Glutamatergic neuron (in vitro differentiated cells): ENCODE data around the gene WFS1. TPM values are rescaled to one million over a fixed set of nuclear protein-coding genes. Genes with fewer than 3 reads are reported as not detected.

Experiments used
- DNase-seq: peaks from one replicate; pipeline ENCODE4 v3.0.0; 2022
- H3K27ac Mint-ChIP-seq: one replicate; pipeline ENCODE4 v1.8.0; 2020; ENCODE audit warnings: mild to moderate bottlenecking, mixed read lengths, inconsistent platforms; ENCODE audit not compliant: unreplicated experiment
- H3K27me3 Mint-ChIP-seq: one replicate; pipeline ENCODE4 v1.8.0; 2020; ENCODE audit warnings: mild to moderate bottlenecking, moderate library complexity, mixed read lengths, inconsistent platforms; ENCODE audit not compliant: unreplicated experiment
- H3K36me3 Mint-ChIP-seq: one replicate; pipeline ENCODE4 v1.8.0; 2020; ENCODE audit warnings: mild to moderate bottlenecking, mixed read lengths, inconsistent platforms; ENCODE audit not compliant: unreplicated experiment
- H3K4me1 Mint-ChIP-seq: one replicate; pipeline ENCODE4 v1.8.0; 2020; ENCODE audit warnings: mild to moderate bottlenecking, low read depth, mixed read lengths, inconsistent platforms; ENCODE audit not compliant: unreplicated experiment
- H3K4me3 Mint-ChIP-seq: one replicate; pipeline ENCODE4 v1.8.0; 2020; ENCODE audit warnings: mild to moderate bottlenecking, mixed read lengths, inconsistent platforms; ENCODE audit not compliant: unreplicated experiment
- H3K9me3 Mint-ChIP-seq: one replicate; pipeline ENCODE4 v1.8.0; 2020; ENCODE audit warnings: mild to moderate bottlenecking, moderate library complexity, mixed read lengths, inconsistent platforms; ENCODE audit not compliant: unreplicated experiment
- CTCF ChIP-seq: fragments of 200-600 bp; sonication (generic); IDR thresholded peaks from one replicate; pipeline ENCODE4 v1.5.0; 2021; ENCODE audit not compliant: partially characterized antibody, unreplicated experiment
- total RNA-seq: library from RNA; stranded (reverse); fragmentation: NEBNext Ultra II Directional; extraction: Animal tissue kit (Norgen Biotek cat#: 25700); gene quantifications from one replicate; pipeline ENCODE4 v1.2.1, GENCODE V29; 2021; ENCODE audit not compliant: unreplicated experiment

The WFS1 gene
- total RNA-seq, 1 donor from 2014 or later: 30.4 TPM

GRCh38 chr4:6294705-6295421, 25.2 kb downstream of the WFS1 start:
- no peak for TF ChIP-seq CTCF
- Mint-ChIP-seq H3K4me1 (no peaks in the 10 kb centered on the region), H3K27ac (no peak overlapping the region), H3K4me3 (no peak overlapping the region), H3K36me3 (no peaks in the 10 kb centered on the region), H3K27me3 (no peaks in the 10 kb centered on the region), H3K9me3 (peaks cover 1% of the 10 kb centered on the region)
- DNase-seq: no peak

GRCh38 chr4:6295495-6295894, 25.8 kb downstream of the WFS1 start:
- Mint-ChIP-seq H3K9me3 (peaks cover 1% of the 10 kb centered on the region), H3K27me3 (no peaks in the 10 kb centered on the region), H3K27ac (no peak overlapping the region), H3K36me3 (peaks cover 1% of the 10 kb centered on the region), H3K4me1 (no peaks in the 10 kb centered on the region), H3K4me3 (no peak overlapping the region)
- DNase-seq: no peak
- TF ChIP-seq CTCF: no peak

GRCh38 chr4:6296026-6296425, 26.4 kb downstream of the WFS1 start:
- peaks cover 7% of the 10 kb centered on the region for H3K36me3 Mint-ChIP-seq
- H3K4me3 Mint-ChIP-seq: no peak overlapping the region
- TF ChIP-seq CTCF: no peak
- no peaks in the 10 kb centered on the region for H3K4me1 Mint-ChIP-seq
- H3K27ac Mint-ChIP-seq: no peak overlapping the region
- no peak for DNase-seq
- peaks cover 3% of the 10 kb centered on the region for H3K27me3 Mint-ChIP-seq
- peaks cover 6% of the 10 kb centered on the region for H3K9me3 Mint-ChIP-seq

- no peak overlapping the region for H3K27ac Mint-ChIP-seq
- H3K27me3 Mint-ChIP-seq: peaks cover 3% of the 10 kb centered on the region
- peaks cover 14% of the 10 kb centered on the region for H3K36me3 Mint-ChIP-seq
- no peak for DNase-seq
- H3K9me3 Mint-ChIP-seq: peaks cover 7% of the 10 kb centered on the region
- no peak for TF ChIP-seq CTCF
- H3K4me3 Mint-ChIP-seq: no peak overlapping the region
- H3K4me1 Mint-ChIP-seq: no peaks in the 10 kb centered on the region
These were observed 27.7 kb downstream of the WFS1 start for GRCh38 chr4:6297266-6297815.

- peaks cover 3% of the 10 kb centered on the region for H3K27me3 Mint-ChIP-seq
- no peak for DNase-seq
- no peak overlapping the region for H3K27ac Mint-ChIP-seq
- peaks cover 7% of the 10 kb centered on the region for H3K9me3 Mint-ChIP-seq
- no peak for TF ChIP-seq CTCF
- H3K4me1 Mint-ChIP-seq: no peaks in the 10 kb centered on the region
- no peak overlapping the region for H3K4me3 Mint-ChIP-seq
- H3K36me3 Mint-ChIP-seq: peaks cover 20% of the 10 kb centered on the region
These were observed 28.4 kb downstream of the WFS1 start for GRCh38 chr4:6298035-6298434.
